ENCODE data around the gene CGB1.

Gene CGB1

DNA sequence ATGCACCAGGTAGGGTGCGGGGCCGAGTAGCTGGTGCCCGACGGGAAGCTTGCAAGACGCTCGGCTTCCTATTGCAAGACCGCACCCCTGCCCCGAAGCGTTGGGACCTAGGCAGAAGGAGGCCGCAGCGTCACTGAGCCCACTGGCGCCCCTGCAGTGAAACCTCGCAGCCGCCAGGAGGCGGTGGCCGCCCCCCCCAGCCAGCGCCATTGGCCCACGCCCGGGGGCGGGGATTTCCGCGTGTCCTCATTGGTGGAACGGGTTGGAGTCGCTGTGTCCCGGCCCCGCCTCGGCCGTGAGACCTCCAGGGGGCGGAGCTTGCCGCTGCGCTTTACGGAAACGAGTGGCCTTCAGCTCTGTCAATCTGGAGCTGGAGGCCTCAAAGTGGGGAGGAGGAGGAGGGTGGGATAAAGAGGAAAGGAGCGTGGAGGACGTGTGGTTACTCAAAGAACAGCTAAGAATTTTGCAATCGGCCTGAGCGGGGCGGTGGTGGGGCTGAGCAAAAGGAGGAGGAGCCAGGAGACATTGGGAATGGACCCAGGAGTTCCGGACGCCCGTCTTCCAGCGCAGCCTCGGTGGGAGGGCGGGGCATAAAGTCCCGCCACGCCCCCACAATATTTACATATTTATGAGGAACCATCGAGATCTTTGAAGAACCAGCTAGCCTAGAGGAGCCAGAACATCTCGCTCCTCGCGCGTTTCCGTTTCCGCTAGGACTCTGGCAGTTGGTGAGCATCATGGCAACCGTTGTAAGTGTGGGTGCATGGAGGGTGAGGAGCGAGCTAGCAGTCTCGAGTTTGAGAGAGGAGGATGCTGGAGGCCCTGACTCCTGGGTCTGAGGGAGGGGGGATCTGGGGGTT is 43.3 kb downstream of the CGB1 start, which contains the start of the genes GYS1 and RUVBL2:
Gene GYS1, minus strand, starts transcription at position 135 of the 860 bp plus-strand sequence. CDS start 197 bp downstream, outside the sequence.
Gene RUVBL2, plus strand, starts transcription at position 713 of the 860 bp plus-strand sequence. Its CDS starts 25 bp downstream, at position 738.
- peak; percentile 100 for DNase-seq (ENCODE audit: low spot score)

DNA sequence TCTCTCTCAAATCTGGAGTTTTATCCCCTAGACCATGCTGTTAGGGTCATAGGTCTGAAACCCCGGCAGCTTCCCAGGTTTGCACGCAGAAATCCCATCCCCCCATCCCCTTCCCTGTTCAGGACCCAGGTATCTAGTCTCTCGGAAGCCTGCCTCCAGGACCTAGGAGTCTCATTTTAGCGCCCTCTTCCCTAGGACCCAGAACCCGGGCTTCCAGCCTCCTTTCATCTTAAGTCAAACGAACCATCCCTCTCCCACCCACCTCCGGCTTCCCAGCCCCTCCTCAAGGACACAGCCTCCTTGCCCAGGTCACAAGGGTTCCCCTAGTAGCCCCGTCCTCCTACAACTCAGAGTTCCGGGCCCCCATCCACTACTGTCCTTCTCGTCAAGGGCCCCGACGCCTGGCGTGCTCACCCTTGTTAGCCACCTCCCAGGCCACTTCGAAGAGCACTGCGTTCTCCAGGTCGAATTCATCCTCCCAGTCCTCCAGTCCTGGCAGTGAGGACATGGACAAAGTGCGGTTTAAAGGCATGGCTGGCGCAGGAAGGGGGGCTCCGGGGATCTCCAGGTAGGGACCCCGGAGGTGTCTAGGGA is 44.0 kb downstream of the CGB1 start:
- DNase-seq (ENCODE audit: low spot score): no peak

DNA sequence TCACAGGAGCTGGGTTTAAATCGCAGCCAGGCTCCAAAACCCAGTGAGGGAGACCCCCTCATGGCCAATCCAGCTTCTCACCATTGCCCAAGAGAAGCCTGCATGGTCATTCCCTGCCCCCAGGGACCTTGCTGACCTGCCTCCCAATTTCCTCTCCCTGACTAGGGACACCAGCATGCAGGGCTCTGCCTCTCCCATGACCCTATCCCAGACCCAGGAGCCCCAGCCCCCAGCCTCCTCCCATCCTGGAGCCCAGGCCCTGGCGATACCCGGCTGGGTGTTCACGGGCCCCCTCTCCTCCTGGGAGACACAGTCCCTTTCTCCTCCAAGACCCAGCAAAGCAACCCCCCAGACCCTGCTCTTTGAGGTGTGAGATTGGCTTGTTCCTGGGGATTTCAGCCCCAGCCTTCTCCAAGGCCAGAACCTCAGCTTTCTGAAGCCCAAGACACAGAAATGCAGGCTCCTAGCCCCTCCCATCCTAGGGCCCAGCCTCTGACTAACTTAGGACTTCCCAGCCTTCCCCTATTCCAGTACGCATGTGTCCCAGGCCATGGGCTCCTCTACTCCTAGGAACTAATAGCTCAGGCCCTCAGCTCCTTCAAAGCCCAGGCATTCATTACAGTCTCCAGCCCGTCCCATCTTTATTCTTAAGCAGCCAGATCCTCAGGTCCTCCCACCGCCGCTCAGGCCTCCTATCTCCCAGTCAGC is 44.7 kb downstream of the CGB1 start:
- peak; percentile 41 for DNase-seq (ENCODE audit: low spot score)

DNA sequence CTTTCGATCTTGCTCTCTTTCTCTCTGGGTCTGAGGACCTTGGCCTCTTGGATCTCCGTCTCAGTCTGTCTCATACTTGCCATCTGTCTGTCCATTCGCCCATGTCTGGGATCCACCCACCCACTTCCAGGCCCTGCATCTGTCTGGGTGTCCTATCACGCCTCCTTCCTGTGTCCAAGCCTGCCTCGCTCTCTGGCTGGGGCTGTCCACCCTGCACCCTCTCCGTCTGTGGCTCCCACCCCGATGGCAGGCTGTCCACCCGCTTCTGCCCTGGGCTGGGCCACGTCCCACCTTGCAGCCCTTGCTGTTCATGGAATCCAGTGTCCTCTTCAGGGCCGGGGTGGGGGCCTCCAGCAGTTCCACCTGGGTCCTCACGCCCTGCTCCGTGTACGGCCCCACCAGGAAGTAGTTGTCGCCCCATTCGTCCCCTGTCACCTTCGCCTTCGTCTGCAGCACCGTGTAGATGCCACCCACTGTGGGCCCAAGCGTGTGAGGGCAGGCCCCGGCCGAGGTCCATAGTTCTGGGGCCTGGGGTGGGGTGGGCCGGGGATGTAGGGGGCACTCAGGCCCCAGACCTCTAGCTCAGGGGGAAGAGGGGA is 45.6 kb downstream of the CGB1 start:
- DNase-seq (ENCODE audit: low spot score): no peak

DNA sequence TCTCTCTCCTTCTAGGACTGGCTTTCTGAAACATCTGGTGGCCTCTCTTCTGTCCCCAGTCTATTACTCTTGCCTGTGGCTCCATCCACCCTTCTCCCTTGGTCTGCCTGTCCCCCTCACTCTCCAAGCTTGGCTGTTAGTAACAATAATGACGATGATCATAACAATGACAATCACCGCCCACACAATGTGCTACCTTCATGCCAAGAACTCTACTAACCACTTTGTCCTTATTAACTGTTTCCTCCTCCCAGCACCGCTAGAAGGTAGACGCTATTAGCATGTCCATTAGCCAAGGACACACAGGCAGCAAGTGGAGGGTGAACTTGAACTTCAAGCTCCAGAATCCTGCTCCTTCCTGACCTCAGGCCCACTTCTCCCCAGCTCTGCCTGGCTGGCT is 46.3 kb downstream of the CGB1 start:
- no peak for DNase-seq (ENCODE audit: low spot score)

DNA sequence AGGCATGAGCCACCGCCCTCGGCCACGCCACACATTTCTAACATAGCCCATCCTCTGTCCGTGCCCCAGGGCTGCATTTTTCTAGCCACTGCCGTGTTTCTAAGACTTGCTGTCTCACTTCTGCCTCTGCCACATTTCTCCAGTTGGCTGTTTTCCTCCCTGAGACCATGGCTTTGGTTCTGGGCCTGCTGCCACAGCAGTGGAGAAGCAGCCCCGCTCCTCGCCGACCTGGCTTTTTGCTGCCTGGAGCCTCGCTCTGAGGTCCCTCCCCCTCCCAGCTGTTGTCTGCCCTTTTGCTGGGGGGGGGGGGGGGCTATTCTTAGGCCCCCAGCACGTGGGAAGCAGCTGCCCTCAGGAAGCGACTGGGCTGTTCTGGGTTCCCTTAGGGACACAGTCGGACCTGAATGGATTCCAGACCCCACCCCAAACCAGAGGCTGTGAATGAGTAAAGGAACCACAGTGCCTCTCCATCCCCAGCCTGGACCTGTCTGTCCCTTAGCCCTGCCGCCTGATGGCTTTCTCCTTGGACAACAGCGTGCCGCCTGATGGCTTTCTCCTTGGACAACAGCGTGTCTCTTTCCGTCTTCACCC is 46.9 kb downstream of the CGB1 start:
- no peak for DNase-seq (ENCODE audit: low spot score)

DNA sequence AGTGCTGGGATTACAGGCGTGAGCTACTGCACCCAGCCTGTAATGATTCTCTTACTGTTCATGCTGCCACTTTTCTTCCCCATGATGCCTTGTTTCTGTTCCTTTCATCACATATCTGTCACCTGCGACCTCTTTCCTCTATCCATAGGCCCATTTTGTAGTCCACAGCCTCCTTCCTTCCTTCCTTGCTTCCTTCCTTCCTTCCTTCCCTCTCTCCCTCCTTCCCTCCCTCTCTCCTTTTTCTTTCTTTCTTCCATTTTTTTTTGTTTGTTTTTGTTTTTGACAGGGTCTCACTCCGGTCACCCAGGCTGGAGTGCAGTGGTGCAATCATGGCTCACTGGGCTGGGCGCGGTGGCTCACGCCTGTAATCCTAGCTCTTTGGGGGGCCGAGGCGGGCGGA is 47.8 kb downstream of the CGB1 start:
- no peak for DNase-seq (ENCODE audit: low spot score)

DNA sequence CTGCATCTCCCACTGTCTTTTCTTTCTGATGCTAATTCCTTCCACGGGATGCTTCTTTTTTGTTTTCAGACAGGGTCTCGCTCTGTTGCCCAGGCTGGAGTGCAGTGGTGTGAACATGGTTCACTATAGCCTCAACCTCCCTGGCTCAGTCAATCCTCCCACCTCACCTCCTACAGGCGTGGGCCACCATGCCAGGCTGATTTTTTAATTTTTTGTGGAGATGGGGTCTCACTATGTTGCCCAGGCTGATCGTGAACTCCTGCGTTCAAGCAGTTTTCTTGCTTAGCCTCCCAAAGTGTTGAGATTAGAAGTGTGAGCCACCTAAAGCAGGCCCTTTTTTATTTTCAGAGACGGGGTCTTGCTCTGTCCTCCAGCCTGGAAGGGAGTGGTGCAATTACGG is 48.4 kb downstream of the CGB1 start:
- DNase-seq (ENCODE audit: low spot score): no peak

DNA sequence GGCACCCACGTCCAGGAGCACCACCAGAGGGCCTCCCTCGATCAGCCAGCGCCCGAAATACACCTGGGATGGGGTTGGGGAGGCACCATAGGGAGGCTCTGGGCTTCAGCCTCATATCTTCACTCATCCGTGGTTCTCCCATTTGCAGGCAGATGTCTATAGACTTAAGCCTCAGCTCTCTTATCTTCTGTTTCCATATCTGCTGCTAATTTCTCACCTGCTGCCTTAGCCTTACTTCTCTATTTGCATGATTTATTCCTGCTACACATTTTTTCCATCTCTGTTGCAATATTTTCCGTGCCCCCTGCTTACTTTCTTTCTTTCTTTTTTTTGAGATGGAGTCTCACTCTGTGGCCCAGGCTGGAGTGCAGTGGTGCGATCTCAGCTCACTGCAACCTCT is 49.4 kb downstream of the CGB1 start:
- DNase-seq (ENCODE audit: low spot score): no peak

DNA sequence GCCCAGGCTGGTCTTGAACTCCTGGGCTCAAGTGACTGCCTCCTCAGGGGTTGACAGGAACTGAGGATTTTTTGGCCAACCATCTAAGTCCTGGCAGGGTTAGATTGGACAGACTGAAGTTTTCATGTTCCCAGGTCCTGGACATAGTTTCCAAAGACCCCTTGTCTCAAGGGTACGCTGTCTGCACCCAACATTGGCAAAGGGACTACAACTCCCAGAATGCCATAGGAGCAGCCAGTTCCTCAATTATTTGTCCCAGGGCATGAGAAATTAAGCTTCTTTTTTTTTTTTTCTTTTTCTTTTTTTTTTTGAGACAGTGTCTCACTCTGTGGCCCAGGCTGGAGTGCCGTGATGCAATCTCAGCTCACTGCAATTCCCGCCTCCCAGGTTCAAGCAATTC is 50.5 kb downstream of the CGB1 start:
- DNase-seq (ENCODE audit: low spot score): no peak

DNA sequence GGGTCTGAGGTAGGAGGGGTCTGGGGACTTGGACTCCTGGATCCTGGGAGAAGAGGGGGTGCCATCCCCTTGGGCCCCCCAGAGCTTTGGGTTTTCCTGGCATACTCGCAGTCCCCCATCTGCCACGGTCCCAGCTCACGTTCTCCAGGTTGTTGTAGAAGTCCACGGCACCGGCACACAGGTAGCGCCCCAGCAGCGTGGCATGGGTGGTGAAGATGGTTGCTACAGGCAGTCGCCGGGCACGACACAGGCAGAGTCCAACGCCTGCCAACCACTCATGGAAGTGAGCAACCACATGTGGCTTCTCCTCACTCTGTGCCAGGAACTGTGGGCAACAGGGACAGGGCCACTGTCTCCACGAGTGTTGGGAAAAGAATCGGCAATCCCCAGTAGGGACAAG is 51.0 kb downstream of the CGB1 start:
- no peak for DNase-seq (ENCODE audit: low spot score)
